H1 (cell line): ENCODE results near the gene PANX2.

ENCODE experiments used
- CEBPB ChIP-seq: IDR thresholded peaks from 2 replicates; pipeline ENCODE4 v1.6.1; 2012; ENCODE audit warnings: low read depth, low read length
- CTCF ChIP-seq, 3 experiments: IDR thresholded peaks; 1 replicate in 2 of 3; 2 replicates in 1 of 3; pipeline versions ENCODE4 v1.5.1 to v1.6.1; 2011; ENCODE audit warnings: low read length in 3 of 3, mild to moderate bottlenecking in 3 of 3, inconsistent platforms in 2 of 3, low read depth in 1 of 3, moderate library complexity in 1 of 3; ENCODE audit not compliant: insufficient read depth in 1 of 3; ENCODE audit errors: control extremely low read depth in 1 of 3
- EP300 ChIP-seq, 2 experiments: IDR thresholded peaks; 1 replicate in 1 of 2; 2 replicates in 1 of 2; pipeline ENCODE4 v1.6.1; 2011 to 2012; ENCODE audit warnings: low read depth in 2 of 2, low read length in 2 of 2, mild to moderate bottlenecking in 2 of 2, borderline replicate concordance in 1 of 2, inconsistent platforms in 1 of 2, moderate library complexity in 1 of 2
- EZH2 ChIP-seq: fragments of 200-600 bp; sonication (generic); IDR thresholded peaks from 2 replicates; pipeline ENCODE4 v1.7.1; 2012; ENCODE audit warnings: low read depth, mild to moderate bottlenecking, moderate library complexity, low read length, inconsistent platforms; ENCODE audit not compliant: severe bottlenecking
- KDM5A ChIP-seq: fragments of 200-600 bp; IDR thresholded peaks from 2 replicates; pipeline ENCODE4 v1.7.1; 2012; ENCODE audit warnings: mild to moderate bottlenecking, low read length, inconsistent platforms, mixed read lengths
- MAX ChIP-seq: IDR thresholded peaks from 2 replicates; pipeline ENCODE4 v1.6.1; 2012; ENCODE audit warnings: inconsistent platforms
- NANOG ChIP-seq: IDR thresholded peaks from 2 replicates; pipeline ENCODE4 v1.6.1; 2011; ENCODE audit warnings: low read length, low read depth, mild to moderate bottlenecking, inconsistent platforms; ENCODE audit not compliant: insufficient read depth, poor library complexity, severe bottlenecking
- NRF1 ChIP-seq: IDR thresholded peaks from 2 replicates; pipeline ENCODE4 v1.6.1; 2011; ENCODE audit warnings: mild to moderate bottlenecking, low read depth, low read length, improper control_type of control experiment
- POLR2AphosphoS5 ChIP-seq: IDR thresholded peaks from 2 replicates; pipeline ENCODE4 v1.6.1; 2011; ENCODE audit warnings: low read depth, low read length
- RXRA ChIP-seq: IDR thresholded peaks from 2 replicates; pipeline ENCODE4 v1.6.1; 2011; ENCODE audit warnings: low read depth, mild to moderate bottlenecking, low read length, moderate library complexity; ENCODE audit not compliant: insufficient read depth
- SIN3A ChIP-seq, 2 experiments: IDR thresholded peaks in 1 of 2; conservative IDR thresholded peaks in 1 of 2; 2 replicates each; pipeline ENCODE4 v1.6.1; 2011 to 2012; ENCODE audit warnings: low read length in 2 of 2, improper control_type of control experiment in 1 of 2, low read depth in 1 of 2, mild to moderate bottlenecking in 1 of 2
- TEAD4 ChIP-seq: IDR thresholded peaks from 2 replicates; pipeline ENCODE4 v1.6.1; 2012; ENCODE audit warnings: low read depth, low read length, inconsistent platforms, mixed read lengths

GRCh38 chr22:50202130-50202666 lies 31.7 kb downstream of the PANX2 start:
- no peak for TF ChIP-seq MAX
- TF ChIP-seq CTCF (IDR thresholded peaks at IDR 0.05; ENCODE audit: control extremely low read depth in 1 of 3, insufficient read depth in 1 of 3, low read depth in 1 of 3, low read length in 3 of 3): no peak
- no peak for TF ChIP-seq KDM5A
- no peak for TF ChIP-seq SIN3A (conservative IDR thresholded peaks at IDR 0.05 in 1 of 2, IDR thresholded peaks at IDR 0.05 in 1 of 2; ENCODE audit: low read depth in 1 of 2, low read length in 2 of 2)
- no peak for TF ChIP-seq NRF1
- TF ChIP-seq EZH2: no peak
- TF ChIP-seq EP300 (IDR thresholded peaks at IDR 0.05; ENCODE audit: borderline replicate concordance in 1 of 2, low read depth in 2 of 2, low read length in 2 of 2): no peak
- TF ChIP-seq TEAD4: no peak
- no peak for TF ChIP-seq RXRA
- no peak for TF ChIP-seq POLR2AphosphoS5
- no peak for TF ChIP-seq NANOG
- no peak for TF ChIP-seq CEBPB
